Upper lobe of left lung (tissue), 4 donors: Measurements from ENCODE around the gene STXBP6.

Source experiments
- CTCF ChIP-seq, 6 experiments: fragments of 450-650 bp in 4 of 6; fragments of 200-600 bp in 2 of 6; sonication (generic) in 2 of 6; IDR thresholded peaks; one replicate each; pipeline ENCODE4 v1.5.1; 2016 to 2019; ENCODE audit warnings: antibody characterized with exemption in 6 of 6
- EP300 ChIP-seq, 4 donors: sonication (generic); formaldehyde crosslinking; IDR thresholded peaks; one replicate each; pipeline ENCODE4 v1.5.1; 2017; ENCODE audit warnings: antibody characterized with exemption in 4 of 4, control low read depth in 2 of 4
- POLR2A ChIP-seq, 4 donors: fragments of 450-650 bp; IDR thresholded peaks; one replicate each; pipeline ENCODE4 v1.5.1; 2016 to 2017; ENCODE audit warnings: antibody characterized with exemption in 4 of 4, mild to moderate bottlenecking in 2 of 4
- POLR2AphosphoS5 ChIP-seq, 2 donors: sonication (generic); formaldehyde crosslinking; IDR thresholded peaks; one replicate each; pipeline ENCODE4 v1.5.1; 2017; ENCODE audit warnings: antibody characterized with exemption in 2 of 2

GRCh38 chr14:25006031-25006430, 43.9 kb downstream of the STXBP6 start:
- no peak for TF ChIP-seq POLR2A (IDR thresholded peaks at IDR 0.05)
- no peak for TF ChIP-seq CTCF (IDR thresholded peaks at IDR 0.05)
- no peak for TF ChIP-seq EP300 (IDR thresholded peaks at IDR 0.05)
- no peak for TF ChIP-seq POLR2AphosphoS5 (IDR thresholded peaks at IDR 0.05)
